Mammary epithelial cell (primary cell): ENCODE data around the gene SUPT4H1.

Experiments
- EZH2 ChIP-seq: IDR thresholded peaks from 2 replicates; pipeline ENCODE4 v1.6.1; 2012; ENCODE audit warnings: low read length, inconsistent platforms, borderline replicate concordance
- TF ChIP-seq, protein P1 (sequence below), 2 donors: IDR thresholded peaks in 1 of 2; conservative IDR thresholded peaks in 1 of 2; 2 replicates each; pipeline ENCODE4 v1.5.1; 2011 to 2012; ENCODE audit warnings: inconsistent platforms in 2 of 2, low read length in 2 of 2, mild to moderate bottlenecking in 2 of 2, control low read depth in 1 of 2, low read depth in 1 of 2; ENCODE audit not compliant: insufficient read depth in 1 of 2; ENCODE audit errors: extremely low read depth in 1 of 2

DNA sequence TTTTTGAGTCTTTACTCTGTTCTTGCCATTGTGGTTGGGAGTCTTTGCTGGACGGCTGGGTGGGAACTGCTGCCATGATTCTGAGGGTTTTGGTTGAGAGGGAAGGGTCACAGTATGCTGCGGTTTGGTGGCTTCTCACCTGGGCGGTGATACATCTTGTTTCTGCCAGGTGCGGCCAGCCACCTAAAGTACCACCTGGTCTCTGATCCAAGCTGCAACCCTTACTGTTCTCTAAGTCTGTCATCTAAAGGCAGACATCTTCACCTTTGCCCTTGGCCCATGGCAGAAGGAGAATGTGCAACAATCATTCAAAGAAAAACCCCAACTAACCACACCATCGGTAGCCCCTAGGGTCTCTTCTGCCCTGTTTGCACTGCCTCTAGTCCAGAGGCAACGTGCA is 51.7 kb downstream of the SUPT4H1 start:
- TF ChIP-seq EZH2 = no peak
- TF ChIP-seq, protein P1, sequence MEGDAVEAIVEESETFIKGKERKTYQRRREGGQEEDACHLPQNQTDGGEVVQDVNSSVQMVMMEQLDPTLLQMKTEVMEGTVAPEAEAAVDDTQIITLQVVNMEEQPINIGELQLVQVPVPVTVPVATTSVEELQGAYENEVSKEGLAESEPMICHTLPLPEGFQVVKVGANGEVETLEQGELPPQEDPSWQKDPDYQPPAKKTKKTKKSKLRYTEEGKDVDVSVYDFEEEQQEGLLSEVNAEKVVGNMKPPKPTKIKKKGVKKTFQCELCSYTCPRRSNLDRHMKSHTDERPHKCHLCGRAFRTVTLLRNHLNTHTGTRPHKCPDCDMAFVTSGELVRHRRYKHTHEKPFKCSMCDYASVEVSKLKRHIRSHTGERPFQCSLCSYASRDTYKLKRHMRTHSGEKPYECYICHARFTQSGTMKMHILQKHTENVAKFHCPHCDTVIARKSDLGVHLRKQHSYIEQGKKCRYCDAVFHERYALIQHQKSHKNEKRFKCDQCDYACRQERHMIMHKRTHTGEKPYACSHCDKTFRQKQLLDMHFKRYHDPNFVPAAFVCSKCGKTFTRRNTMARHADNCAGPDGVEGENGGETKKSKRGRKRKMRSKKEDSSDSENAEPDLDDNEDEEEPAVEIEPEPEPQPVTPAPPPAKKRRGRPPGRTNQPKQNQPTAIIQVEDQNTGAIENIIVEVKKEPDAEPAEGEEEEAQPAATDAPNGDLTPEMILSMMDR (conservative IDR thresholded peaks at IDR 0.05 in 1 of 2, IDR thresholded peaks at IDR 0.05 in 1 of 2; ENCODE audit: extremely low read depth in 1 of 2, insufficient read depth in 1 of 2, low read depth in 1 of 2, low read length in 2 of 2) = no peak
